Midbrain (tissue), 1 donor: ENCODE data around the gene NDST4.

ENCODE experiments used
- DNase-seq: peaks from one replicate; lab custom pipeline; 2025; lab: John Stamatoyannopoulos, UW

NDST4 gene

DNA sequence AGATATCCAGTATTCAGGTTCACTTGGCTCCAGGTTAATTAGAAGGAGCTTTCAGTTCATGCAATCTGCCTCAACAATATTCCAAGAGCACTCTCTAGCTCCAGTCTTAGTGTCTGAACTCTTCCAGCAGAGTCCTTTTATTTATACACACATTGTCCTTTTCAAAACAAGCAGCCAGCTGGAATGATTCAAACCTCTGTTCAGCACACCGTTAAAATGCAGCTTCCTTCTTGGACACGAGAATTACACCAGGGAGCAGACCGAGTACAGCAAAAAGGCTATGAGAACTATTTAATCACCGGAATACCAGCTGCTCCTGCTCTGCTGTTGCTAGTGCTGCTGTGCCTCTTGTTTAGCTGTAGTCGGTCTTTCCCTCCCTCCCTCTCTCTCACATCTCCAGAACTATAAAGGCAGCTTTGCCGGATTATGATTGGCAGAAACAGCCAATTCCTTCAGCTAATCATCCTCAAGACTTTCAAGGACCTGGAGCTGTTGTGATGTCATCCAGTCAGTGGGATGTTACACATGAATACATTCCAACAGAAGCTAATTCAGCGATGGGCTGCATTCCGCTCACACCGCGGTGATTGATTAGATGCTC, at the start of gene NDST4:
Gene NDST4, minus strand, starts transcription at position 115 of the 601 bp plus-strand sequence. CDS start 36,584 bp downstream, outside the sequence.
- DNase-seq: peak; percentile 16

DNA sequence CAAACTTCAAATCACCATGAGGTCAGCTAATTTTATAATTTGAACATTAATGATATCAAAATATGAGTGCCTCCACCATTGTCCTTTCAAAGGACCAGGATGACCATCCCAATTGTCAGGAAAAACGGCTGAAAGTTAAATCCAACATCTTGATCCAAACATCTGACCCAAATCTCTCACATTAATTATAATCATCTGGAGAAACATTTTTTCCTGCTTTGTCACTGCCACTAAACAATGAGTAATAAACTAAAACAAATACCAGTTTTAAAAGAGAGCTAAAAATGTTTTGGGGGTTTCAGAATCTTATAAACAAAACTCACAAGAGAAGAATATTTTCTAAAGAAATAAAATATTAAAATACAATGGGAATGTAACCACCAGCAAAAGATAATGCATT, 45.7 kb upstream of the NDST4 start:
- DNase-seq: no peak

DNA sequence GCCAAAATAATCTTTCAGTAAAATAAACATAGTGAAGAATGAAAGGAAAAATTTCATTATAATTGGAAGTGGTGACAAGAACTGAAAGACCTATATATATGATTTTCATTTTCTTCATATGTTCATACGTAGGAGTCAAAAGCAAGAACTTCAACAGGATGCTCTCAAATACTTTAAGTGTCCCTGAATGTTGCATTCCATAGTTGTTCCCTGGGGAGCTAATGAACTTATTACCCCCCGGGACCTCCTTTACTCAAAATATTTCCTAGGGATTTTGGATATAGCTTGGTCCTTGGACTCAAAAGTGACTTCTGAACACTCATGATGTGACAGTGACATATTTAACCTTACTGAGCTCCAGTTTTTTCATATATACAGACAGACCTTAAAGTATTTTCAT, 44.9 kb upstream of the NDST4 start:
- no peak for DNase-seq

DNA sequence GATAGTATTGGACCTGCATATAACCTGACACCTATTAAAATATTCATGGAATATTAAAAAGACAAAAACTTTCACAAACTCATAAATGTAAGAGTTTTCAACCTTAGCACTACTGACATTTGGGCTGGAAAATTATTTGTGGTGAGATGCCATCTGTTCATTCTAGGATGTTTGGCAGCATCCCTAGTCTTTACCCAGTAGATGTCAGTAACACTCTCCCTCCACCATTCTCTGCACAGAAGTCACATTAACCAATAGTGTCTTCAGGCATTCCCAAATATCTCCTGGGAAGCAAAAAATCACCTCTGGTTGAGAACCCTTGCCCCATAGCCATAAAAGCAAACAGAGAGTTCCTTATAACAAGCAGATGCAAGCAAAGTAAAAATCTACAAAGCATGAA, 41.4 kb upstream of the NDST4 start:
- DNase-seq: no peak

DNA sequence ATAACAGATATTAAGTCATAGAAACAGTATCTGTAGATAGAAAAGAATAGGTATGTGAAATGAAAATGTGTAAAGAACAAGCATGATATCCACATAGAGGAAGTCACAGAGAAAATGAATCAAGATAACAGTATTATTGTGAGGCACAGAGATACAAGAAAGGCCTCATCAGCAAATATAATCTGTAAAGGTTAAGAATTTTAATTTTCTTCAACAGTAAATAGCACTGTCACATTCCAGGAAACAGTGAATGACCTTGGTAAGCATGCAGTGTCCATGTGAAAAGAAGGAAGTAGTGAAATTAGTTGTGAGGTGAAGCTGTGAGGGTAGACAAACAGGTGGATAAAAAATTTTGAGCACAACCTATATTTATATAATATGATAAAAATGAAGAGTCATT, 39.5 kb upstream of the NDST4 start:
- no peak for DNase-seq

DNA sequence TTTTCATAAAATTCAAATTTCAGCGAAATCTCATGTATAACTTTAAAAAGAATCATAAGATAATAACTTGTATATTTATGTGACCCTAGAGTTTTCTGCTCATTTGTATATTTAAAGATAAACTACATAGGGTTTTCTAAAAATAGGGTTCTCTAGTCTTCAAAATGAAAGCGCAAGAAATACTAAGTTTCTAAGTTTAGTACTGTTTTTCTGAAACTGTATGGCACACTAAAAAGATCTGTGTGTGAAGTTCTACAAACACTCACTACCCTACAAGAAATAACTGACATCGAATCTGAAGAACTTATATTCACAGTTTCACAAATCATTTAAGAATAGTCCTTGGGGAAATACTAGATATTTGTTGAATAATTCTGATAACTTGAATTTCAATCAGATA, 38.7 kb upstream of the NDST4 start:
- DNase-seq: no peak

DNA sequence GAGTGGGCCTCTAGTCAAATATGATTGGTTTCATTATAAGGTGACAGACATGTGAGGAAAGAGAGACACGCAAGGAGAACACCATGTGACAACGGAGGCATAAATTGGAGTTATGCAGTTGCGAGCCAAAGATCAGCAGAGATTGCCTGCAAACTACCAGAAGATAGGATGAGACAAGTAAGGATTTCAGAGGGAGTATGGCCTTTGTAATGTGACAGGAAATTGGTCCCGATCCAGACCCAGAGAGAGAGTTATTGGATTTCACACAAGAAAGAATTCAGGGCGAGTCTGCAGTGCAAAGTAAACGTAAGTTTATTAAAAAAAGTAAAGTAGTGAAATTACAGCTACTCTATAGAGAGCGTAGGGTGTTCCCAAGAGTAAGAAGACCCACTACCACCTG, 35.7 kb upstream of the NDST4 start:
- no peak for DNase-seq

DNA sequence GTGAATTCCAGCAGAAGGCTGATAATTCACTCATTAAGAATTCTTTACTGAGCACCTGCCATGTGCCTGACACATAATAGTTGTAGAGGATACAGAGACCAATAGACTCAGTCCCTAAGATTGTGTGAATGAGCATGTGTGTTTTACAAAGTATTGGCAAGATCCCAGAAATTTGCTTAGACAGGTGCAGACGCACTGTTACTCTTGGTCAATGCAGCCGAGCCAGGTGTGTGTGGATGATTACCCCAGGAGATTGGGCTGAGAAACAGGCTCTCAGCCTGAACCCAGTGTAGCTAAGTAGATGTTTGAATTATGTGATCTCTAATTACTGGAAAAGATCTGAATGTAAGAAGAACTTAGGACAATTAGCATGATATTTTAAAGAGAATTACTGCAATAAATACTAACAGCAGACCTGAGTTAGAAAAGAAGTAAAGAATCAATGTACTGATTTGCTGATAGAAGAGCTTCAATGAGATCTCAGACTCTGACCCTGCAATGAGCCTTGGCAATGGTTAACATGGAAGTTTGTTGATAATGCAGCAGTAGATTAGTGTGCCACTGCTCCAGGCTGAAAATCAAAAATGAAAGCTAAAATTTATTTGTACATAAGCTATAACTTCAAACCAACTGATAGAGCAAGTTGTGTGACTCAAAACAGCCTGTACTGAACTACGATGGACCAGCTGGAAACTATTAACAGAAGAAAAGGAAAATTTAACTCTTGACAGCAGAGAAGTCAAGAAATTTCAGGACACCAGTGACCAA, 32.2 kb upstream of the NDST4 start:
- DNase-seq: no peak

DNA sequence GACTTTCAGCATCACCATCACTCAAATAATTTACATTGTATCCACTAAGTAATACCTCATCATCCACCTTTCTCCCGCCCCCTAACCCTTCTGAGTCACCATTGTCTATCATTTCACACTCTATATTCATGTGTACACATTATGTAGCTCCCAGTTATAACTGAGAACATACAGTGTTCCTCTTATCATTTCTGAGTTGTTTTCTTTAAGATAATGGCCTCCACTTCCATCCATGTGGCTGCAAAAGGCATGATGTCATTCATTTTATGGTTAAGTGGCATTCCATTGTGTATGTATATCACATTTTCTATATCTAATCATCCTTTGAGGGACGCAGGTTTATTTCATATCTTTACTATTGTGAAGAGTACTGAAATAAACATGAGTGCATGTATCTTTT, 14.6 kb upstream of the NDST4 start:
- DNase-seq: no peak

DNA sequence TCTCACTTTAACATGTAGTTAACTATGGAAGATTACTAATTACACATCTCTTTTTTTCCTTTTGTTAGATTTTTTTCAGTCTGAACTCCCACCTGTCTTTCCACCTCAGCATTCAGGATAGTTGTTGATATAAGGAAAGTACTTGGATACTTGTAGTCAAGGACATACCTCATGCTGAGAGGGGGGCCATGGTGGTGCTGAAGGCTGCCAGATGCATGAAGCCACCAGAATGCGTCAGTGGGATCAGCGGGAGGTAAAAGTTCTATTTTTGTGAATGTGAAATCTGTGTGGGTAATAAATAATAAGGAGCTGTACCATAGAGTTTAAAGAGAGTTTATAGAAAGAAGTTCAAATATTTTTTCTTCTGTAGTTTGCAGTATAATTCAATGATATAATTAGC, 13.1 kb upstream of the NDST4 start:
- no peak for DNase-seq

DNA sequence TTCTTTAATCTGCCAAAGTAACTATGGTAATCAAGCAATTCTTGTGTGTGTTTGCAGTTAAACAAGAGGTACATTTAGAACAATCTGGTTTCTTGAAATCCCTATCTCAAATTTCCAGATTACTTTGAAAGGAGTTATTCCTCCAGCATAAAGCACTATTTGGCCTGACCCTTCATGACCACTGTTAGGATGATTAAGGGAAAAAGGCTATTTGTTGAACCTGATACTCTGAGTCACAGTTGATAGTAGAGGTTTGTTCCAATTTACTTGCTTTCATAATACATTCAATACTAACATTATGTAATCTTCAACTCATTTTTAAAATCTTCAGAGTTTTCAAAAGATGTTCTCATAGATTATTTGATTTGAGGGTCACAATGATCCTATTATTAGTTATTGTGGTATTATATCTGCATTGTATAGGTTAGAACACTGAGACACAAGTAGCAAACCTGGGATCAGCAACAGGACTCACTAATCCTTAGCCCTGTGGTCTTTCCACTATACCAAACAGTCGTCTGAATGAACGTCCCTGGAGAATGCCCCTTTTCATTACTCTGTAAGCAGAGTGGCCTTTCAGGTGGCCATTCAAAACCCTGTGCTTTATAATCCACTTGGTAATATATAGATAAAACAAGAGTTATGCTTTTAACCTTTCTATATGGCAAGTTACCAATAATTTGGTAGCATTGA, 8.1 kb upstream of the NDST4 start:
- DNase-seq: no peak

DNA sequence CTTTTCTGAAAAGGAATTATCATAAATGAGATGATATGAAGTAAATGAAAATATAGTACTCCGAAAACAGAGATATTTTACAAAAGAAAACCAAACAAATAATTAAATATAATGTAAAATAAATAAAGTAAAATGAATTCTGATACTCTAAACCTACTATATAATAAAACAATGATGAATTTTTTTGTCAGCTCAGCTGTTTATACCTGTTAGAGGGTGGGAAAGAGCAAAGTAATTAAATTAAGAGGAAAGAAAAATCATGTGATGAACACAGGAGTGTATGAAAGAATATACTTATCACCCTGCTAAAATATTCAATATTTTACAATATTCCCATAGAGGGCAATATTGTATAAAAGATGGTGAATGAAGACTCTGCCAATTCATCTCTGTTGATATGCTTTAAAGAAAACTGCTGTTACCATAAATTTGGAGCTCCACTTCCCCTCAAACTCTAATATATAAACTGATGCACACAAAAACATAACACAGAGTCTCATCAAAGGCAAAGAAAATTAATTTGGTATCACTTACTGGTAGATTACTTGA, 6.5 kb upstream of the NDST4 start:
- no peak for DNase-seq

DNA sequence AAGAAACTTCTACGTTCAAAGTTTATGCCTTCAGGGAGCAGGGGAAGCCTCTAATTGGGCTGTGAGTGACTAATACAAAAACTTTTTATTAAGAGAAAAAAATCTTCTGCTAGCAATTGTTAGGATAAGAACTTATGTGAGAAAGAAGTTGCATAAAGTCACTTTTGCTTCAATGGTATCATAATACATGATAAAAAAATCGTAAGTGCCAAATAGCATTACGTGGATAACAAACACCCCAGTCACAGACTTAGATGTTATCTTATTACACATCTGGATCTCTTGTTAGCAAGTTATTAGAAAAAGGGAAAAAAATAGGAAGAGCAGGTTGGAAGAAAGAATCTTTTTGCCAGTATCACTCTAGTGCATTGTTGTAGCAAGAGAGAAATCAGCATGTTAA, 4.2 kb upstream of the NDST4 start:
- no peak for DNase-seq

DNA sequence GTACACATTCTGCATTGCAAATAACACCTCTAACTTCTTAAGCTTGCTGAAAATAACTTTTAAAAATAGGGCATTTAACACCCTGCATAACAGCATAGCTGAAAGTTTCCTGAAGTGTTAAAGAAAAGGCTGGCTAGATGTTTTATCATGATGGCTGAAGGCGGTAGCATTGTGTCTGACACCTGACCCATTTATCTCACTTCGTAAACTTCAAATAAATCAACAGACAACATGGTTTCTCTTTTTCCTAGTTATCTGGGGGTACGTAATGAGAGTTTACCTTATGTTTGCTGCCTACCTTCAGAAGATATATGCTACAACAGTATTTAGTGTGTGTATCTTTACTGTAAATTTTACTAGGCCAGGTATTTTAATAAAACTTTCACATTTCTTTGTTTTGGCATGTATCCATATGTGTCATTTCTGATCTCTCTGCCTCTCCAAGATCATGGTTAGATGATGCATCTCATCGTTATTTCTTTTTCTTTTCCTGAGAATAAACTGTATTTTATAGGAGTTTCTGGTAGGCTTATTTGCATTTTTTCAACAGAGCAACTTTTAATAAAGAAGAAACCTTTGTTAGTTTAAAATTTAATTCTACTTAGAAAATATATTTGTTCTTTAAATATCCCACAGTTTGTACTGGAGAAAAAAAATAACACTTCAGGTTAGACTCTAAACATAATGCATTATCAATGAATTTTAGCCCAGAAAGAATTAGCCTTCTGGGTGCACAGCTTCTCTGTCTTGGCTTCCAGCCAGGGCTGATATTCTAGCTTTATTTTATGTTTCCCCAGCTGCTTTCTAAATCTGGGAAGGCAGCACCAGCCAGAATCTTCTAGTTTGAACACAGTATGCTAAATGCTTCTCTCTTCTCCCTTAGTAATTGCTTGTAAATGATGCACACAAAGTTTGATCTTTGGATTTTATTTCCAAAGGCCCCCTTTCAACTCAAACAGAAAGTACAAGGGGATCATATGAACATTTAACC, 2.9 kb downstream of the NDST4 start:
- no peak for DNase-seq

DNA sequence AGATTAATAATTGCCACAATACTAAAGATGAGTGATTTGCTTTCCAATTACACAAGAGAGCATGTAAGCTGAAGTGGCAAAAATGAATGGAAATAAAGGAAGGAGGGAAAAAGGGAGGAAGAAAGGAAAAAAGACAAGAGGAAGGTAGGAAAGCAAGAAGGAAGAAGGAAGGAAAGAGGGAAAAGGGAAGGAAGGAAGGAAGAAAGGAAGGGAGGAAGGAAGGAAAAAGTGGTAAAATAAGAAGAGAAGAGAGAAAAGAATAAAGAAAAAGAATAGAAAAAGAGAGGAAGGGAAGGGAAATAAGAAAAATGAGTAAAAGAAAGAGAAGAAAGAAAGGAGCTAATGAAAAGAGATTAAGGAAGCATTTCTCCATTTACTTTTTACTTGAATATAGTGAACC, 4.6 kb downstream of the NDST4 start:
- no peak for DNase-seq

DNA sequence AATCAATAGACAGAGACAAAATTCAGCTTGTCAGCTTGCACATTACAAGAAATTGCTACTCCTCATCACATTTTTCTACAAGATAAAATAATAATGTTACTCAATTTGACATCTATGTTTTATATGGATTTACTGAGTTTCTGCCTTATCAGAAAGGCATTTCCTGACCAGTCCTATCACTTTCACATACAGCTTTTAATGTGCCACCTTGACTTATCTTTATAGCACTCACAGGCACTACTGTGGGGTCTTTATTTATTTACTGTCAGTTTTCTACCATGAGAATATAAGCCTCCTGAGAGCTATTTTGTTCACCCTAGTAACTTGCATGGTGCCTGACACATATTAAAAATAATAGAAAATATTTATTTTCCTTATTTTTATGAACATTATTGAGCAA, 6.0 kb downstream of the NDST4 start:
- no peak for DNase-seq

DNA sequence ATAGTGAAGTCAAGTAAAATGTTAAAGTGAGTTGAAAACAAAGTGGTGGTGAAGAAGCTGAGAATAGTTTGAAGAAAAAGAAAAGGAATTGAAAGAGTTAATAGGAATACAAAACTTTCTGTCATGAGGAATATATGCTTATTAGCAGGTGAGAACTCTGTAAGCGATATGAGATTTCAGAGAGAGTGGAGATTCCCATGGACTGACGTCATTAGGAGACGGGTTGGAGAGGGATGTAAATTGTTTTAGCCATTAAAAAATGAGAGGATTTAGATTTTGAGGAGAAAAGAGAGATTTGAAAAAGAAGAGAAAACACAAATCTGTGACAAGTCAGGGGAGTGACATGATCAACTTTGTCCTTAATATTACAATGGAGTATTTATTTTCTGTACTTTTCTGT, 11.7 kb downstream of the NDST4 start:
- DNase-seq: no peak

DNA sequence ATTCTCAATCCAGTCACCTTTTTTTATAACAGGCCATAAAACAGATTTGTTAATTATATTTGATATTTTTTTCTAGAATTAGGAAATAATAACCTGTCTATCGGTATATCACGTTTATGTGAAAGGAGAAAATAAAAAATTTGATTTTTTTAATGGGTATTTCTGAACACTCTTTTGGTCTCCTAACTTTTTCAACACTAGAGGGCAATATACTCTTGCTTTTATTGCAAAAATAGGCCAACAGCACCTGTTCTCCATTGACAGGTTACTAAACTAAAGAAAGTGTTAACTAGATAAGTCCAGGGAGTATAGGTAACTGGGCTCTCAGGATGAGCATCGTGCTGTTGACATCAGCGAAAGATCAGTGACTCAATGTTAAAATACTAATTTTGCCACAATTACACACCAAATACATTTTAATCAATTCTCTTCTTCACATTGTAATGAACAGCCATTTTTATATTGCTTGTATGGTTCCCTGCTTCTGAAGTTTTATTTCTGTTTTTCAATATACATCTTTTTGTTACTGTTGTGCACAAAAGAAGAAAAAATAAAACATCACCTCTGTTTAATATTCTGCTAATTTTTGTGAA, 22.8 kb downstream of the NDST4 start:
- peak; percentile 5 for DNase-seq

DNA sequence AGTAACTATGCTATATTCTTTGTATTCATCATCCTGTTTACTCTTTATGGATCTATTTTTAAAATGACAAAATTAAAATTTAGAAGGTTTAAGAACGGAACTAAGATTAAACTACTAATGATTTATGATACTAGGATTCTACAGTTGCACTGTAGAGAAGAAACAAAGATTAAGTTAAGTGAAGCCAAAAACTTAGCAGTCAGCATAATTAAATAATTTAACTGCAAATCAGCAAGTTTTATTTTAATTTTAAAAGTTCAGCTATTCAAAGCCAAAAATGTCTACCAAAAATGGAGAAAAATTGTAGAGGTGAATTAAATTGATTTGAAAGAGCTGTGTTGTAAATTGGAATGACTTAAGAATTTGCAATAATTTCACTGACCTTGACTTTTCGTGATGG, 30.8 kb downstream of the NDST4 start:
- no peak for DNase-seq

DNA sequence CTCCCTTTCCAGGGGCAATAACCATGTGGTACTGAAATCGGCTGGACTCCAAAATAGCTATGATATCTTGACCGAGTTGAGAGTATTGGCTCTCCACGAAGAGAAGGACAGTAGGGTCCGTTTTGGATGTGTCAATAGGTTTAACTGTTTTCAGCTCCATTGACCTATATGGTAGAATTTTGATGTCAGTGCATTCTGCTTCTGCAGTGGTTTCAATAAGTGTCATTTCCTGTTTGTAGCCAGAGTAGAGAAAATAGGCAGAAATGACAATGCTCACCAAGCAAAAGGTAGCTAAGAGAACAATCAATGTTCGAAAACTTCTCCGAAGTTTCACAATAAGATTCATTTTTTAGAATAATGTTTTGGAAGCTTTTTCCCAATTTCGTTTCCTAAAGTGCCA, 36.7 kb downstream of the NDST4 start:
- no peak for DNase-seq

DNA sequence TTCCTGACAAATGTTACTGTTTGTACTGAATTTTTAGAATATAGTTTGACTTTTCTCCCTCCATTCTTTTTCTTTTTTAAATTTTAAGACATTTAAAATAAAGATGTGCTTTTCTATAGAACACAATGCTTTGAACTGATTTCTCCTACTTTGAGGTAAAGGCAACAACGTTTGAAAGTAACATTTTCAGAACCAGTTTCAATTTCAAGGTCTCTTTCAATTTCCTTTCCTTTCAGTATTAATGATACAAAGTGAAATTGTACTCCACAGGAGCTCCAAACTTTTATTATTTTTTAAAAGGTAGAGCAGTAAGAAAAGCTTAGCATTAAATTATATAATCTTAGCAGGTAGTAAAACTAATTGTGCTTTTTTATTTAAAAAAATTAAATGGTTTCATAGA, 54.9 kb downstream of the NDST4 start:
- no peak for DNase-seq
